Fibroblast of lung (primary cell): ENCODE data around the gene AZGP1.
"Not testable (repeated sequence)": the region's sequence is repeated elsewhere in the genome, so short reads cannot be mapped to it uniquely, and the experiment has no call there.

Experiments
- CTCF ChIP-seq, 2 donors: IDR thresholded peaks in 1 of 2; conservative IDR thresholded peaks in 1 of 2; 1 replicate in 1 of 2; 2 replicates in 1 of 2; pipeline ENCODE4 v1.5.1; 2011 to 2012; ENCODE audit warnings: low read length in 2 of 2, control low read depth in 1 of 2, inconsistent platforms in 1 of 2, low read depth in 1 of 2, mild to moderate bottlenecking in 1 of 2
- EZH2 ChIP-seq: IDR thresholded peaks from 2 replicates; pipeline ENCODE4 v1.5.1; 2012; ENCODE audit warnings: low read length, control low read depth, mild to moderate bottlenecking; ENCODE audit errors: missing control alignments

- TF ChIP-seq CTCF (conservative IDR thresholded peaks at IDR 0.05 in 1 of 2, IDR thresholded peaks at IDR 0.05 in 1 of 2; ENCODE audit: low read depth in 1 of 2, low read length in 2 of 2); EZH2: not testable (repeated sequence)
These were observed 34.1 kb upstream of the AZGP1 start for GRCh38 chr7:100009952-100010351.
